GM12891 (cell line): Measurements from ENCODE around the gene EFHD1.

Source experiments
- DNase-seq: peaks from one replicate; pipeline ENCODE4 v3.0.0; 2011; ENCODE audit warnings: low spot score; ENCODE audit not compliant: insufficient read length
- FAIRE-seq: peaks from 2 replicates; lab custom pipeline; 2011; peaks lifted over from hg19 to GRCh38; lab: Jason Lieb, UNC
- PAX5 ChIP-seq: IDR thresholded peaks from 2 replicates; pipeline ENCODE4 v1.6.1; 2011; ENCODE audit warnings: low read length, moderate library complexity, mild to moderate bottlenecking; ENCODE audit not compliant: insufficient read depth, severe bottlenecking
- POLR2A ChIP-seq: IDR thresholded peaks from 2 replicates; pipeline ENCODE4 v1.6.1; 2011; ENCODE audit warnings: low read depth, low read length, control low read depth
- POLR2AphosphoS5 ChIP-seq: IDR thresholded peaks from 2 replicates; pipeline ENCODE4 v1.6.1; 2011; ENCODE audit warnings: low read depth, low read length, control low read depth
- POU2F2 ChIP-seq: IDR thresholded peaks from 2 replicates; pipeline ENCODE4 v1.6.1; 2011; ENCODE audit warnings: low read depth, mild to moderate bottlenecking, control low read depth, low read length, moderate library complexity
- SPI1 ChIP-seq: IDR thresholded peaks from 2 replicates; pipeline ENCODE4 v1.6.1; 2011; ENCODE audit warnings: low read depth, low read length, control low read depth
- TAF1 ChIP-seq: IDR thresholded peaks from 2 replicates; pipeline ENCODE4 v1.6.1; 2011; ENCODE audit warnings: low read depth, low read length, control low read depth

EFHD1 gene

GRCh38 chr2:232662486-232663260, 29.3 kb downstream of the EFHD1 start:
- FAIRE-seq (no peak), DNase-seq (no peak)
- TF ChIP-seq POLR2AphosphoS5 (no peak), POLR2A (no peak), SPI1 (no peak), POU2F2 (no peak), TAF1 (no peak), PAX5 (no peak)

- TF ChIP-seq SPI1, result no peak
- TF ChIP-seq POU2F2, result no peak
- no peak for TF ChIP-seq POLR2A
- no peak for TF ChIP-seq TAF1
- TF ChIP-seq PAX5, result no peak
- TF ChIP-seq POLR2AphosphoS5, result no peak
- FAIRE-seq, result no peak
- no peak for DNase-seq
Measured at GRCh38 chr2:232666051-232666805, 32.8 kb downstream of the EFHD1 start.

DNA sequence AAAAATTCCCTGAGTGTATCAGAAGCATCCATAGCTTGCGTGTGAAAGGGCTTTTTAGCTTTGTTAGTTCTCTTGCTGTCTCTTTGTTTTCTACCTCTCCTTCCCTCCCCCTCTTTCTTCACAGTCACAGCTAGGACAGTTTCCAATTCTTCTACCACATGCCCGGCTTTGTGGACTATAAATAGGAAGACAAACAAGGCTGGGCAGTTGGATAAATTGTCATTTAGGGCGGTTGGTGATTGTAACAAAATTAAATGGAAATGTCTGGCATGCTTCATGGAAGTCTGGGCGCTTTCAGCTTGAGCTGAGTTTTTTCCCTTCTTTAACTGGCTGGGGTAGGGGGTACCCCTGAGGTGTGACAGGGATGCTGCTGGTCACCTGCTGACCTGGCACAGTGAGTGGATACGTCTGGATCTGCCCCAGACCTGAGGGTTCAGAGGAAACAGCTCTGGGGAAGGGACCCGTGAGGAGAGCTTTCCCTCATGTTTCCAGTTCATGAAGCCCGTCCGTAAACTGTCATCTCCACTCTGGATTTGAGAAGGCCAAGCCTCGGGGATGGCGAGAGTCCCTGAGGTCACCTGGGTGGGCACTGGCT, 34.7 kb downstream of the EFHD1 start:
- no peak for FAIRE-seq
- DNase-seq, result no peak
- TF ChIP-seq POLR2A, result no peak
- no peak for TF ChIP-seq PAX5
- TF ChIP-seq SPI1, result no peak
- TF ChIP-seq POU2F2, result no peak
- no peak for TF ChIP-seq POLR2AphosphoS5
- TF ChIP-seq TAF1, result no peak

- DNase-seq (no peak), FAIRE-seq (no peak)
- TF ChIP-seq POU2F2, result no peak
- TF ChIP-seq POLR2A, result no peak
- TF ChIP-seq SPI1, result no peak
- TF ChIP-seq PAX5, result no peak
- TF ChIP-seq POLR2AphosphoS5, result no peak
- TF ChIP-seq TAF1, result no peak
Measured at GRCh38 chr2:232668805-232669444, 35.5 kb downstream of the EFHD1 start.

DNA sequence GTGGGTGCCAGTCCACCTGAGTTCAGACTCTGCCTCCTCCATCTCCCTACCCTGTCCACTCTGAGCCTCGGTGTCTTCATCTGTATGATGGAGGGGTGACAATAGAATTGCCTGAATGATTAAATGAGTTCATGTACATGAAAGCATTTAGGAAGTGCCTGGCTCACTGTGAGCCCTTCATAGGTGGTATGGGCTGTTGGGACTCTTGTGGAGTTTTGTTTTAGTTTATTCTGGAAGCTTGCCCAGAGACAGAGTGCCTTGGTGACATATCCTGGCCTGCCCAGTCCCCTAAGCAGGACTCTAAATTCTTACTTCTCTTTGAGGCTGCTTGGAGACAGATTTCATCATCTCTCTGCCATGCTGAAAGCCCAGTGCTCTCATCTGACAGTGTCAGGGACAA, 39.2 kb downstream of the EFHD1 start:
- DNase-seq (no peak), FAIRE-seq (no peak)
- TF ChIP-seq TAF1 (no peak), SPI1 (no peak), POU2F2 (no peak)

DNA sequence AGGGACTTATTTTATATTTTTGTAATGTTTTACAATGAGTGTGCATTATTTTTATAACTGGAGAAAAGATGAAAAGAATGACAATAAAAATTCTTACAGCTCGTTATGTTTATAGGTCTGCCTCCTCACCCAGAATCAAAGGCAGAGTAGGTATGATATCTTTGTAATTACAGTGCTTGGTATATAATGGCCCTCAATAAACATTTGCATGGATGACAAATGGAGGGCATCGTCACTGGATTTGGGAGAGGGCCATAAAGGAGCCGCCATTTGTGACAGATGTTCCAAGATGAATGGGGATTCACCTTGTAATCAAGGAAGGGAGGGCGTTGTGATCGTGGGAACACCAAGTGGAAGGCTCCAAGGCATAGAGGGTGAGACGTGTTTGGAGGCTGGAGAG, 41.1 kb downstream of the EFHD1 start:
- TF ChIP-seq SPI1 (no peak), POLR2AphosphoS5 (no peak), PAX5 (no peak), POLR2A (no peak), POU2F2 (no peak), TAF1 (no peak)

GRCh38 chr2:232675381-232675780, 42.0 kb downstream of the EFHD1 start:
- TF ChIP-seq POLR2AphosphoS5, result no peak
- no peak for TF ChIP-seq POLR2A
- TF ChIP-seq PAX5, result no peak
- TF ChIP-seq SPI1, result no peak
- no peak for TF ChIP-seq TAF1
- no peak for TF ChIP-seq POU2F2
- FAIRE-seq (no peak), DNase-seq (no peak)

More for the DNA sequence above, 41.1 kb downstream of the EFHD1 start:
- DNase-seq (no peak), FAIRE-seq (no peak)

DNA sequence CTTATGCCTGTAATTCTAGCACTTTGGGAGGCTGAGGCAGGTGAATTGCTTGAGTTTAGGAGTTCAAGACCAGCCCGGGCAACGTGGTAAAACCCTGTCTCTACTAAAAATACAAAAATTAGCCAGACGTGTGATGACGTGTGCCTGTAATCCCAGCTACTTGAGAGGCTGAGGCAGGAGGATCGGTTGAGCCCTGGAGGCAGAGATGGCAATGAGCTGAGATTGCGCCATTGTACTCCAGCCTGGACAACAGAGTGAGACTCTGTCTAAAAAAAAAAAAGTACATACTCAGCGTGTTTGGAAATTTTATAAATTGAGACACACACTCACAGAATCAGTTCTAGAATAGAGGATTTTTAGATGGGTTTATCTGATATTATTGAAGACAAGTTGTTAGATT, 46.6 kb downstream of the EFHD1 start:
- DNase-seq (no peak), FAIRE-seq (no peak)
- TF ChIP-seq SPI1 (no peak), POLR2A (no peak), PAX5 (no peak), TAF1 (no peak), POU2F2 (no peak), POLR2AphosphoS5 (no peak)
